ENCODE data around the gene GTF3C1.

- no peak for TF ChIP-seq CTCF (IDR thresholded peaks at IDR 0.05)
- TF ChIP-seq POLR2A (IDR thresholded peaks at IDR 0.05): no peak
These were observed 57.1 kb downstream of the GTF3C1 start for GRCh38 chr16:27492588-27492979.

All from thyroid gland (tissue), 4 donors.